Activated CD4-positive, alpha-beta T cell treated with anti-CD3 and anti-CD28 coated beads for 36 hours (primary cell): ENCODE results near the gene ST6GAL1. TPM values are rescaled to one million over a fixed set of nuclear protein-coding genes. Genes with fewer than 3 reads are reported as not detected.

ENCODE experiments used
- ATAC-seq: fragments of 200-7000 bp; cut with Tn5 transposase; one replicate; pipeline ENCODE4 v1.10.0; 2021; ENCODE audit warnings: mild to moderate bottlenecking, moderate library complexity
- CTCF ChIA-PET: fragments of 350-600 bp; sonication (Branson Sonifier 250); formaldehyde crosslinking; loops from one replicate; lab custom pipeline; 2021; ENCODE audit warnings: antibody characterized with exemption; lab: Charles Lee
- POLR2A ChIA-PET: fragments of 350-600 bp; sonication (Branson Sonifier 250); formaldehyde crosslinking; loops from one replicate; lab custom pipeline; 2021; ENCODE audit warnings: antibody characterized with exemption, inconsistent platforms; lab: Charles Lee
- DNase-seq: peaks from one replicate; pipeline ENCODE4 v3.0.0-alpha.2; 2020
- H3K27ac Mint-ChIP-seq: one replicate; pipeline ENCODE4 v1.8.0; 2021; ENCODE audit warnings: mixed read lengths
- H3K27me3 Mint-ChIP-seq: one replicate; pipeline ENCODE4 v1.8.0; 2021; ENCODE audit warnings: mixed read lengths
- H3K36me3 Mint-ChIP-seq: one replicate; pipeline ENCODE4 v1.8.0; 2021; ENCODE audit warnings: low read depth, mixed read lengths
- H3K4me1 Mint-ChIP-seq: one replicate; pipeline ENCODE4 v1.8.0; 2021; ENCODE audit warnings: mixed read lengths
- H3K4me3 Mint-ChIP-seq: one replicate; pipeline ENCODE4 v1.8.0; 2021; ENCODE audit warnings: mild to moderate bottlenecking, moderate library complexity, mixed read lengths
- H3K9me3 Mint-ChIP-seq: one replicate; pipeline ENCODE4 v1.8.0; 2021; ENCODE audit warnings: low read depth, mixed read lengths
- intact Hi-C, 2 experiments: fragments of 100-400 bp; cut with DNase I in 1 of 2; cut with micrococcal nuclease in 1 of 2; formaldehyde crosslinking; loops; one replicate each; pipeline versions ENCODE4 v1.14.2 to v1.15.1; 2022 to 2024; cut with DNase I, micrococcal nuclease
- total RNA-seq, 2 experiments: library from RNA; stranded (reverse); gene quantifications; one replicate each; pipeline ENCODE4 v1.2.3, GENCODE V29; 2021

The ST6GAL1 gene
- total RNA-seq, 2 experiments from 2014 or later, result 86.6 to 111 TPM

GRCh38 chr3:187077537-187077936, 147.2 kb downstream of the ST6GAL1 start:
- DNase-seq (no peak), ATAC-seq (no peak)
- H3K9me3 Mint-ChIP-seq, result no peaks in the 10 kb centered on the region
- intact Hi-C loops, result no loop called here
- ChIA-PET CTCF (no interaction called here), POLR2A (no interaction called here)
- no peaks in the 10 kb centered on the region for H3K27me3 Mint-ChIP-seq
- H3K4me1 Mint-ChIP-seq, result no peaks in the 10 kb centered on the region
- H3K27ac Mint-ChIP-seq, result no peak overlapping the region
- no peak overlapping the region for H3K4me3 Mint-ChIP-seq
- peaks cover 48% of the 10 kb centered on the region for H3K36me3 Mint-ChIP-seq

- DNase-seq, result no peak
- intact Hi-C loops, result no loop called here
- Mint-ChIP-seq H3K27ac (peak overlapping the region; percentile 28), H3K36me3 (peaks cover 35% of the 10 kb centered on the region), H3K4me3 (no peak overlapping the region), H3K27me3 (no peaks in the 10 kb centered on the region), H3K9me3 (no peaks in the 10 kb centered on the region), H3K4me1 (peaks cover under 1% of the 10 kb centered on the region)
- ATAC-seq, result peak; percentile 22
- ChIA-PET POLR2A (no interaction called here), CTCF (no interaction called here)
These were observed 149.0 kb downstream of the ST6GAL1 start for GRCh38 chr3:187079090-187080022.

DNA sequence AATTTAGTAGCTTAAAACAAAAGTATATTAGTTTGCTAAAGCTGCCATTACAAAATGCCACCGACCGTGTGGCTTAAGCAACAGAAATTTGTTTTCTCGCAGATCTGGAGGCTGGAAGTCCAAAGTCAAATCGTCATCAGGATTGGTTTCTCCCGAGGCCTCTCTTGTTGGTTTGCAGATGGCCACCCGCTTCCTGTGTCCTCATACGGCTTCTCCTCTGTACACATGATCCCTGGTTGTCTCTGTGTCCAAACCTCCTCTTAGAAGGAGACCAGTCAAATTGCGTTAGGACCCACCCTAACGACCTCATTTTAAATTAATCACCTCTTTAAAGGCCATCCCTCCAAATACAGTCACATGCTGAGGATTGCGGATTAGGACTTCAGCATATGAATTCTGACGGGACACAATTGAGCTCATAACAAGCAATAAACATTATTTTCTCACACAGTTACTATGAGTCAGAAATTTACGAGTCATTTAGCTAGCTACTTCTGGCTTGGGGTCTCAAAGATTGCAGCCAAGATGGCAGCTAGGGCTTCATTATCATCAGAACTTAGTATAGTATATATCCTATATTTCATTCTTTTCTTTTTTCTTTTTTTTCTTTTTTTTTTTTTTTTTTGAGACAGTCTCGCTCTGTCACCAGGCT, 150.6 kb downstream of the ST6GAL1 start:
- H3K27ac Mint-ChIP-seq, result no peak overlapping the region
- peaks cover 9% of the 10 kb centered on the region for H3K4me1 Mint-ChIP-seq
- no peaks in the 10 kb centered on the region for H3K27me3 Mint-ChIP-seq
- peaks cover 21% of the 10 kb centered on the region for H3K36me3 Mint-ChIP-seq
- DNase-seq (no peak), ATAC-seq (no peak)
- no peaks in the 10 kb centered on the region for H3K9me3 Mint-ChIP-seq
- intact Hi-C loops, result no loop called here
- CTCF ChIA-PET, result interaction anchor here (1.9 kb wide), 1 partner anchor 231 kb away, joined by 6 read pairs; no protein-coding TSS in a partner anchor
- POLR2A ChIA-PET, result no interaction called here
- no peak overlapping the region for H3K4me3 Mint-ChIP-seq

- ChIA-PET POLR2A (no interaction called here), CTCF (no interaction called here)
- no peak for DNase-seq
- Mint-ChIP-seq H3K27me3 (no peaks in the 10 kb centered on the region), H3K9me3 (peaks cover 8% of the 10 kb centered on the region), H3K36me3 (peaks cover 12% of the 10 kb centered on the region), H3K27ac (no peak overlapping the region), H3K4me1 (peaks cover 9% of the 10 kb centered on the region), H3K4me3 (no peak overlapping the region)
- intact Hi-C loops, result no loop called here
- ATAC-seq, result no peak
These were observed 152.5 kb downstream of the ST6GAL1 start for GRCh38 chr3:187082758-187083375.

DNA sequence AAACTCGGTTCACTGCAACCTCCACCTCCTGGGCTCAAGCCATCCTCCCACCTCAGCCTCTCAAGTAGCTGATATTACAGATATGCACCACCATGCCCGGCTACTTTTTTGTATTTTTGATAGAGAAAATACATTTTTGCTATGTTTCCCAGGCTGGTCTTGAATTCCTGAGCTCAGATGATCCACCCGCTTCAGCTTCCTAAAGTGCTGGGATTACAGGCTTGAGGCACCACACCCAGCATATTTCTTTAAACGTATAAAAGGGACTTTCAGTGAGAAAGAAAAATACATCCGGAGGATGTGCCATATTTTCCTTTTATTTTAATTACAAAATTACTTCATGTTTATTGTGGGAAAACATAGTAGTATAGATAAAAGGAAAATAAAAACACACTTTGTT, 153.8 kb downstream of the ST6GAL1 start:
- Mint-ChIP-seq H3K4me1 (peaks cover 9% of the 10 kb centered on the region), H3K27me3 (no peaks in the 10 kb centered on the region), H3K36me3 (peaks cover 3% of the 10 kb centered on the region), H3K4me3 (no peak overlapping the region), H3K27ac (no peak overlapping the region), H3K9me3 (peaks cover 16% of the 10 kb centered on the region)
- ATAC-seq (no peak), DNase-seq (no peak)
- ChIA-PET POLR2A (no interaction called here), CTCF (interaction anchor here (1.3 to 1.5 kb wide), 3 partner anchors 9 to 29 kb away, joined by 3 to 7 read pairs (median 7); no protein-coding TSS in a partner anchor)
- intact Hi-C loops, result no loop called here

DNA sequence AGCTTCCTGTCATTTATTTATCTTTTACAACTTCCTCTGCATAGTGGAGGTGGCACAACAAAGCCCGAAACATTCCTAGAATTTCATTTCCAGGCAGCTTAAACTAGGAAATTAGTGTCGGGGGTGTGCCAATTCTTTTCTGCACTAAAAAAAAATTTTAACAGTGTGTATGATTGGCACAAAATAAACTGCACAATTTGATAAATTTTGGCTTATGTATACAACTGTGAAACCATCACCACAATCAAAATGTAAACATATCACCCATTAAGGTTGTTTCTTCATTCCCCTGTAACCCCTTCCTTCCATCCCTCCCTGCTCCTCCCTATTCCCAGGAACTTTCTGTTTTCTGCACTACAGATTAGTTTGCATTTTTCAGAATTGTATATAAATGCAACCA, 154.3 kb downstream of the ST6GAL1 start:
- peaks cover 17% of the 10 kb centered on the region for H3K9me3 Mint-ChIP-seq
- ATAC-seq (no peak), DNase-seq (no peak)
- peaks cover 3% of the 10 kb centered on the region for H3K36me3 Mint-ChIP-seq
- peaks cover 9% of the 10 kb centered on the region for H3K4me1 Mint-ChIP-seq
- H3K27me3 Mint-ChIP-seq, result no peaks in the 10 kb centered on the region
- H3K27ac Mint-ChIP-seq, result no peak overlapping the region
- H3K4me3 Mint-ChIP-seq, result no peak overlapping the region
- ChIA-PET POLR2A (no interaction called here), CTCF (interaction anchor here (0.9 to 1.5 kb wide), 5 partner anchors 10 to 132 kb away, joined by 3 to 10 read pairs (median 7); no protein-coding TSS in a partner anchor)
- intact Hi-C loops, result no loop called here

DNA sequence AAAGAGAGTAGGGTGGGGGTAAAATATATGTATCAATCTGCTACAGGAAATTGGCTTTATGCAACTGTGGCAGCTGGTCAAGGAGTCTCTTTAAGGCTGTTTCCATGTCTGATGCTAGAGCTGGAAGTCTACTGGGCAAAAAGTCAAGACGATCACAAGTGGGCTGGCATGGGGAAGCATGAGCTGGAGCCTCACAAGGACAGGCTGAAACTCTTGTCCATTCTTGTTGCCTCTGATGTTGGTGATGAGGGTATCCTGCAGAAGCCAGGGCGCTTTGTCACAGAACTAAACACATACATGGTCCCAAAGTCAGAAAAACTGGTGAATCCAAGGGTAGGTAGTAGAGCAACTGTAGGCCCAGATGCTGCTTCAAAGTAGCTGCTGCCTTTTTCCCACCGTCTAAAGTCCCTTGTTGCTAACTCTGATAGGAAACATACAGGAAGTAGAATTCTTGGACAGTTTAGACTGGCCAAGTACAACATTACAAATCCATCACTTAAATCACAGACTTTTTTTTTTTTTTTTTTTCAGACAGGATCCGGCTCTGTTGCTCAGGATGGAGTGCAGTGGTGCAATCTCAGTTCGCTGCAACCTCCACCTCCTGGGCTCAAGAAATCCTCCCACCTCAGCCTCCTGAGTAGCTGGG, 154.8 kb downstream of the ST6GAL1 start:
- peaks cover 5% of the 10 kb centered on the region for H3K36me3 Mint-ChIP-seq
- ChIA-PET POLR2A (no interaction called here), CTCF (interaction anchor here (0.9 to 1.4 kb wide), 3 partner anchors 11 to 132 kb away, joined by 3 to 10 read pairs (median 7); no protein-coding TSS in a partner anchor)
- intact Hi-C loops, result no loop called here
- H3K27me3 Mint-ChIP-seq, result no peaks in the 10 kb centered on the region
- peaks cover 9% of the 10 kb centered on the region for H3K4me1 Mint-ChIP-seq
- H3K9me3 Mint-ChIP-seq, result peaks cover 19% of the 10 kb centered on the region
- no peak for ATAC-seq
- no peak overlapping the region for H3K4me3 Mint-ChIP-seq
- no peak overlapping the region for H3K27ac Mint-ChIP-seq
- no peak for DNase-seq

DNA sequence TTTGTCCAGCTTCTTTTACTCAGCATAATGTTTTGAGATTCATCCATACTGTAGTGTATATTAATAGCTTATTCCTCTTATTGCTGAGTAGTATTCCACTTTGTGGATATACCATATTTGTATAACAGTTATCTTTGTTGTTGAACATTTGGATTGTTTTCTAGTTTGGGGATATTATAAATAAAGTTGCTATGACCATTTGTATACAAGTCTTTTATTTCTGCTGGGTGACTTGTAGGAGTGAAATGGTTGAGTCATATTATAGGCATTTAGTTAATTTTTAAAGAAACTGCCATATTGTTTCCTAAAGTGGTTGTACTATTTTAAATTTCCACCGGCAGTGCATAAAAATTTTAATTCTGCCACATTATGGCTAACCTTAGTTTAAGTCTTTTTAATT, 155.6 kb downstream of the ST6GAL1 start:
- DNase-seq, result no peak
- Mint-ChIP-seq H3K27ac (no peak overlapping the region), H3K9me3 (peaks cover 23% of the 10 kb centered on the region), H3K4me1 (peaks cover 9% of the 10 kb centered on the region), H3K36me3 (peaks cover 5% of the 10 kb centered on the region), H3K27me3 (no peaks in the 10 kb centered on the region), H3K4me3 (no peak overlapping the region)
- CTCF ChIA-PET, result interaction anchor here (1.3 kb wide), 1 partner anchor 79 kb away, joined by 10 read pairs; no protein-coding TSS in a partner anchor
- POLR2A ChIA-PET, result no interaction called here
- intact Hi-C loops, result no loop called here
- ATAC-seq, result no peak

DNA sequence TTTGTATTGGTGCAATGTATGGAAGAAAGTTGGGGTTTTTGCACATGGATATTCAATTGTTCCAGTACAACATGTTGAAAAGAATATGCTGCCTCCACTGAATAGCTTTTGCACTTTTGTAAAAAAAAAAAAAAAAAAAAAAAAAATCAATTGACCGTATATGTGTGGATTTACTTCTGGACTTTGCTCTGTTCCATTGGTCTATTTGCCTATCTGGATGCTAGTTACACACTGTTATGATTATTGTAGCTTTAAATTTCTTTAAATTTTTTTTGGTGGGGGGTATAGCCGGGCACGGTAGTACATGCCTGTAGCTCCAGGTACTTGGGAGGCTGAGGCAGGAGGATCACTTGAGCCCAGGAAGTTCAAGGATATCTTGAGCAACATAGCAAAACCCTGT, 156.5 kb downstream of the ST6GAL1 start:
- Mint-ChIP-seq H3K36me3 (peaks cover 5% of the 10 kb centered on the region), H3K4me3 (no peak overlapping the region), H3K9me3 (peaks cover 23% of the 10 kb centered on the region), H3K27me3 (no peaks in the 10 kb centered on the region), H3K4me1 (peaks cover 9% of the 10 kb centered on the region), H3K27ac (no peak overlapping the region)
- ATAC-seq (no peak), DNase-seq (no peak)
- ChIA-PET CTCF (interaction anchor here (0.6 to 1.1 kb wide), 3 partner anchors 15 to 259 kb away, joined by 3 to 5 read pairs (median 4); no protein-coding TSS in a partner anchor), POLR2A (no interaction called here)
- intact Hi-C loops, result no loop called here

- ATAC-seq, result no peak
- CTCF ChIA-PET, result no interaction called here
- Mint-ChIP-seq H3K4me3 (no peak overlapping the region), H3K27ac (no peak overlapping the region), H3K36me3 (peaks cover 8% of the 10 kb centered on the region), H3K4me1 (peaks cover 9% of the 10 kb centered on the region), H3K9me3 (peaks cover 23% of the 10 kb centered on the region), H3K27me3 (no peaks in the 10 kb centered on the region)
- POLR2A ChIA-PET, result no interaction called here
- intact Hi-C loops, result no loop called here
- DNase-seq, result no peak
These were observed 158.4 kb downstream of the ST6GAL1 start for GRCh38 chr3:187088701-187089100.

GRCh38 chr3:187093320-187093719, 163.0 kb downstream of the ST6GAL1 start:
- CTCF ChIA-PET, result interaction anchor here (1.0 to 2.6 kb wide), 5 partner anchors 12 to 72 kb away, joined by 4 to 9 read pairs (median 6); partner anchors contain the start of gene RPL39L
- intact Hi-C loops, result no loop called here
- Mint-ChIP-seq H3K4me1 (peaks cover 9% of the 10 kb centered on the region), H3K27me3 (no peaks in the 10 kb centered on the region), H3K36me3 (peaks cover 9% of the 10 kb centered on the region), H3K9me3 (peaks cover 16% of the 10 kb centered on the region), H3K27ac (no peak overlapping the region), H3K4me3 (no peak overlapping the region)
- no peak for DNase-seq
- ATAC-seq, result no peak
- POLR2A ChIA-PET, result no interaction called here
